Thyroid gland (tissue), 4 donors: ENCODE results near the gene PTCHD1. TPM values are rescaled to one million over a fixed set of nuclear protein-coding genes. Genes with fewer than 3 reads are reported as not detected.
A peak's percentile ranks its signal among the peaks of the same experiment; 100 is the strongest.

Experiments used
- DNase-seq, 2 donors: peaks; one replicate each; pipeline ENCODE4 v3.0.0-alpha.2; 2019
- H3K27ac ChIP-seq, 3 donors: fragments of 200-600 bp; sonication (generic); 1 replicate in 2 of 3; 2 replicates in 1 of 3; pipeline ENCODE4 v1.5.1; 2016 to 2019; ENCODE audit warnings: mild to moderate bottlenecking in 1 of 3, moderate library complexity in 1 of 3
- H3K27me3 ChIP-seq: fragments of 200-600 bp; sonication (generic); one replicate; pipeline ENCODE4 v1.5.1; 2019
- H3K36me3 ChIP-seq, 2 donors: fragments of 200-600 bp; sonication (generic); one replicate each; pipeline ENCODE4 v1.5.1; 2016 to 2019
- H3K4me1 ChIP-seq, 2 donors: fragments of 200-600 bp; sonication (generic); one replicate each; pipeline ENCODE4 v1.5.1; 2017 to 2019
- H3K4me3 ChIP-seq, 3 donors: fragments of 200-600 bp; sonication (generic); replicated peaks in 1 of 3; 1 replicate in 2 of 3; 2 replicates in 1 of 3; pipeline ENCODE4 v1.5.1; 2016; ENCODE audit warnings: mild to moderate bottlenecking in 1 of 3
- H3K9me3 ChIP-seq: fragments of 200-600 bp; sonication (generic); one replicate; pipeline ENCODE4 v1.5.1; 2017
- POLR2A ChIP-seq, 2 donors: fragments of 450-650 bp; IDR thresholded peaks; one replicate each; pipeline ENCODE4 v1.6.1; 2017; ENCODE audit warnings: antibody characterized with exemption in 2 of 2, mild to moderate bottlenecking in 2 of 2, moderate library complexity in 1 of 2
- WGBS, 2 donors: methylation state at CpG; one replicate each; pipeline ENCODE4 v1.1.5; 2017; 5-methylcytosine and 5-hydroxymethylcytosine counted together
- intact Hi-C: fragments of 100-400 bp; cut with DNase I; formaldehyde crosslinking; loops from one replicate; pipeline ENCODE4 v1.15.1; 2023
- total RNA-seq, 4 donors: library from RNA; depleted of rRNA; stranded (reverse); fragments of >200 nt; gene quantifications; one replicate each; pipeline ENCODE4 v1.2.3, GENCODE V29; 2016
- TF ChIP-seq, protein P1 (sequence below), 6 experiments: fragments of 200-600 bp in 3 of 6; fragments of 450-650 bp in 3 of 6; sonication (generic) in 3 of 6; IDR thresholded peaks; one replicate each; pipeline ENCODE4 v1.5.1; 2016 to 2019; ENCODE audit warnings: antibody characterized with exemption in 6 of 6, mild to moderate bottlenecking in 2 of 6, inconsistent platforms in 1 of 6, moderate library complexity in 1 of 6

Gene PTCHD1
- total RNA-seq, 4 donors from 2014 or later: under 0.01 to 1.3 (median 0.59) TPM

DNA sequence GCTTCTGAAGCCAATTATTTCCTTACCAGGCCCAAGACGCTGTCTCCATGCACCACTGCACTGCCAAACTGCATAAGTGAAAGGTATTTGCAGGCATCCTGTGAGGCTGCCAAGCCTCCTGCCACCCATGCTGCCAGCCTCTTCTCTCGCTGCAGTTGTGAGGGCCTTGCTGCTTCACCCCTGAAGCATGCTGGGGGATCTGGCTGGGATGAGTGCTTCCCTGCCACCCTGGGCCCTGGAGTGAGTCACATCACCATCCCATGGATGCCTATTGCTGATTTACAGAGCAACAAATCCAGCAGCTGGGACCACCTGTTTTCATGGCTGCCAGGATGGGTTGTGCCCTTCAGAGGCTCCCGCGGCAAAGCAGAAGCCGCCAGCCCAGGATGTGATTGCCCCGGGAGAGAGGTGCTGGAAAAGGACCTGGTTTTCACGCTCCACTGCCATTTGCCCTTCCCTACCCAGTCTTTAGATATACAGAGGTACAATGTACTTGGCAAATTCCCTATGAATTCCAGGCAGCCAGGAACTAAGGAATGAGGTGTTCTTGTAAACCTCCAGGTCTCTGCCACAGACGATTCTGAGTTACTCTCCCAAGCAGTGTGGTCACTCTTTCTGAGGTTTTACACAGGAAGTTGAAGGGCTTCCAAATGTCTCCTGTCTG is 41.5 kb upstream of the PTCHD1 start:
- WGBS, 2 donors: 16 to 53% methylated on average over 3 to 4 of the region's 8 CpGs
- intact Hi-C loops: no loop called here
- TF ChIP-seq, protein P1, sequence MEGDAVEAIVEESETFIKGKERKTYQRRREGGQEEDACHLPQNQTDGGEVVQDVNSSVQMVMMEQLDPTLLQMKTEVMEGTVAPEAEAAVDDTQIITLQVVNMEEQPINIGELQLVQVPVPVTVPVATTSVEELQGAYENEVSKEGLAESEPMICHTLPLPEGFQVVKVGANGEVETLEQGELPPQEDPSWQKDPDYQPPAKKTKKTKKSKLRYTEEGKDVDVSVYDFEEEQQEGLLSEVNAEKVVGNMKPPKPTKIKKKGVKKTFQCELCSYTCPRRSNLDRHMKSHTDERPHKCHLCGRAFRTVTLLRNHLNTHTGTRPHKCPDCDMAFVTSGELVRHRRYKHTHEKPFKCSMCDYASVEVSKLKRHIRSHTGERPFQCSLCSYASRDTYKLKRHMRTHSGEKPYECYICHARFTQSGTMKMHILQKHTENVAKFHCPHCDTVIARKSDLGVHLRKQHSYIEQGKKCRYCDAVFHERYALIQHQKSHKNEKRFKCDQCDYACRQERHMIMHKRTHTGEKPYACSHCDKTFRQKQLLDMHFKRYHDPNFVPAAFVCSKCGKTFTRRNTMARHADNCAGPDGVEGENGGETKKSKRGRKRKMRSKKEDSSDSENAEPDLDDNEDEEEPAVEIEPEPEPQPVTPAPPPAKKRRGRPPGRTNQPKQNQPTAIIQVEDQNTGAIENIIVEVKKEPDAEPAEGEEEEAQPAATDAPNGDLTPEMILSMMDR (IDR thresholded peaks at IDR 0.05): no peak
- no peak for TF ChIP-seq POLR2A (IDR thresholded peaks at IDR 0.05)
- no peaks in the 10 kb centered on the region for H3K27me3 ChIP-seq
- no peak overlapping the region for H3K4me3 ChIP-seq
- peak; percentile 81 to 88 for DNase-seq
- no peaks in the 10 kb centered on the region for H3K9me3 ChIP-seq
- H3K27ac ChIP-seq: peak overlapping the region in 2 of 3 donors; percentile 36 to 42
- H3K36me3 ChIP-seq: no peaks in the 10 kb centered on the region
- no peaks in the 10 kb centered on the region for H3K4me1 ChIP-seq

DNA sequence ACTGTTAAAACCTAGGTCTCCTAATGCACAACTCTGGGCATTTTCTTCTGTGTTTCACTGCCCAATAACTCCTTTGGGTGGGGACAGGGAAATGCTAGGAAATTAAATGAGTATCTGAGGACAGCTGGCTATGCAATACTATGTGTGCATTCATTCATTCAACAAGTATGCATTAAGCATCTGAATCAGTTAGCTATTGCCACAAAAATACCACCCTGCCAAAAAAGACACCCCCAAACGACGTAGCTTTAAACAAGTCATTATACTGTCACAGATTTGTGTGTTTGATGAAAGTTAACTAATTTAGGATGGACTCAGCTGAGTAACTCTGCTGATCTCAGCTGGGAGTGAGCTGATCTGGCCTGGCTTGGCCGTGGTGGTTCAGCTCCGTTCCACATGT is 29.8 kb upstream of the PTCHD1 start:
- intact Hi-C loops: no loop called here
- Histone ChIP-seq H3K36me3 (no peaks in the 10 kb centered on the region), H3K4me3 (no peak overlapping the region), H3K27me3 (no peaks in the 10 kb centered on the region), H3K27ac (no peak overlapping the region), H3K9me3 (no peaks in the 10 kb centered on the region), H3K4me1 (no peaks in the 10 kb centered on the region)
- 84 to 95% methylated on average over 2 to 4 of the region's 4 CpGs for WGBS, 2 donors
- no peak for DNase-seq
- TF ChIP-seq, protein P1 (IDR thresholded peaks at IDR 0.05): no peak
- TF ChIP-seq POLR2A (IDR thresholded peaks at IDR 0.05): no peak

DNA sequence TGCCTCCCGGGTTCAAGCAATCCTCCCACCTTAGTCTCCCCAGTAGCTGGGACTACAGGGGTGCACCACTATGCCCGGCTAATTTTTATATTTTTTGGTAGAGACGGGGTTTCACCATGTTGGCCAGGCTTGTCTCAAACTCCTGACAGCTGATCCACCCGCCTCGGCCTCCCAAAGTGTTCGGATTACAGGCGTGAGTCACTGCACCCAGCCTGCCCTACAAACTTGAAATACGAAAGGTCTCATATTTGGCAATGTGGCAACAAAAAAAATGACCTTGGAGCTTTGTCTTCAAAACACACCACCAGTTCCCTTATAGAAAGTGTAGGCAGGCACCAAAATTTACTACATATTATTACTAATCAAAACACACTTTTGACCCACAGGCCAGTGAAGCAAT is 22.9 kb upstream of the PTCHD1 start:
- TF ChIP-seq, protein P1 (IDR thresholded peaks at IDR 0.05): no peak
- no peak for TF ChIP-seq POLR2A (IDR thresholded peaks at IDR 0.05)
- no peak for DNase-seq
- 96 to 97% methylated on average over 7 to 8 of the region's 8 CpGs for WGBS, 2 donors
- Histone ChIP-seq H3K27ac (no peak overlapping the region), H3K36me3 (no peaks in the 10 kb centered on the region), H3K4me1 (no peaks in the 10 kb centered on the region), H3K4me3 (no peak overlapping the region), H3K27me3 (no peaks in the 10 kb centered on the region), H3K9me3 (no peaks in the 10 kb centered on the region)
- intact Hi-C loops: no loop called here

DNA sequence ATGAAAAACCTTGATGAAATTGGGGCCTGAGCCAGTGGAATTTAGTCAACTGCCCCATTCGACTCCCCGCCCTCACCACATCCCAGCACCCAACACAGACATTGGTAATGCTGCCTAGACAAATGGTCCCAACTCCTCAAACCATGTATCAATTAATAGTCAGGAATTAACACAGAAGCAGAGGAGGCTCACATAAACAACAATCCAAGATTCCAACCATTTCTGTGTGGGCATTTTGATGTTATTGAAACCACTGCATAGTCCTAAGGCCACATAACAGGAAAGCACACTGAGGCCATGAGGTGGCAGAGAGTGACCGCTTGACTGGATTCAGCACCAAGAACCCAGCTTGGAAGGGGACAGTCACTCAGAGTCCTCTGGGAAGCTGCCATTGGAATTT is 22.5 kb upstream of the PTCHD1 start:
- WGBS, 2 donors: 90 to 95% methylated on average over 2 to 3 of the region's 3 CpGs

More for the DNA sequence above, 22.5 kb upstream of the PTCHD1 start:
- Histone ChIP-seq H3K36me3 (no peaks in the 10 kb centered on the region), H3K9me3 (no peaks in the 10 kb centered on the region), H3K4me3 (no peak overlapping the region), H3K4me1 (no peaks in the 10 kb centered on the region), H3K27me3 (no peaks in the 10 kb centered on the region), H3K27ac (no peak overlapping the region)
- no peak for DNase-seq
- intact Hi-C loops: no loop called here
- TF ChIP-seq POLR2A (IDR thresholded peaks at IDR 0.05): no peak
- TF ChIP-seq, protein P1 (IDR thresholded peaks at IDR 0.05): no peak
